ENCODE results near the gene ABHD18. TPM values are rescaled to one million over a fixed set of nuclear protein-coding genes. Genes with fewer than 3 reads are reported as not detected.

Gene ABHD18
- total RNA-seq, 2 donors from 2014 or later = 18.6 to 20.8 TPM

GRCh38 chr4:127997534-127998388 is 32.6 kb downstream of the ABHD18 start:
- Histone ChIP-seq H3K4me3 (no peak overlapping the region), H3K9ac (ENCODE audit: low read depth in 2 of 2, low read length in 2 of 2) (no peak overlapping the region), H3K27ac (no peak overlapping the region), H3K9me3 (no peaks in the 10 kb centered on the region), H3K4me1 (no peaks in the 10 kb centered on the region), H3K27me3 (no peaks in the 10 kb centered on the region), H3K36me3 (no peaks in the 10 kb centered on the region)
- no peak for DNase-seq
- intact Hi-C loops (cut with DNase I) = no loop called here
- TF ChIP-seq CTCF (IDR thresholded peaks at IDR 0.05) = no peak

- Histone ChIP-seq H3K9ac (ENCODE audit: low read depth in 2 of 2, low read length in 2 of 2) (no peak overlapping the region), H3K36me3 (no peaks in the 10 kb centered on the region), H3K4me1 (no peaks in the 10 kb centered on the region), H3K9me3 (no peaks in the 10 kb centered on the region), H3K27me3 (no peaks in the 10 kb centered on the region), H3K4me3 (no peak overlapping the region), H3K27ac (no peak overlapping the region)
- TF ChIP-seq CTCF (IDR thresholded peaks at IDR 0.05) = no peak
- DNase-seq = no peak
- intact Hi-C loops (cut with DNase I) = no loop called here
These were observed 41.4 kb downstream of the ABHD18 start for GRCh38 chr4:128006592-128006991.

GRCh38 chr4:128009428-128009827 is 44.2 kb downstream of the ABHD18 start:
- H3K9ac ChIP-seq (ENCODE audit: low read depth in 2 of 2, low read length in 2 of 2) = no peak overlapping the region
- H3K36me3 ChIP-seq = no peaks in the 10 kb centered on the region
- H3K9me3 ChIP-seq = no peaks in the 10 kb centered on the region
- intact Hi-C loops (cut with DNase I) = no loop called here
- H3K27me3 ChIP-seq = no peaks in the 10 kb centered on the region
- TF ChIP-seq CTCF (IDR thresholded peaks at IDR 0.05) = no peak
- H3K4me1 ChIP-seq = no peaks in the 10 kb centered on the region
- H3K4me3 ChIP-seq = no peak overlapping the region
- DNase-seq = no peak
- H3K27ac ChIP-seq = no peak overlapping the region

GRCh38 chr4:128025319-128025718 is 60.1 kb downstream of the ABHD18 start:
- Histone ChIP-seq H3K36me3 (peaks cover 7% of the 10 kb centered on the region), H3K9me3 (no peaks in the 10 kb centered on the region), H3K27ac (no peak overlapping the region), H3K4me3 (no peak overlapping the region), H3K9ac (ENCODE audit: low read depth in 2 of 2, low read length in 2 of 2) (no peak overlapping the region), H3K27me3 (no peaks in the 10 kb centered on the region), H3K4me1 (no peaks in the 10 kb centered on the region)
- no peak for DNase-seq
- intact Hi-C loops (cut with DNase I) = no loop called here
- no peak for TF ChIP-seq CTCF (IDR thresholded peaks at IDR 0.05)

- DNase-seq = no peak
- Histone ChIP-seq H3K9ac (ENCODE audit: low read depth in 2 of 2, low read length in 2 of 2) (no peak overlapping the region), H3K4me1 (no peaks in the 10 kb centered on the region), H3K36me3 (no peaks in the 10 kb centered on the region), H3K27ac (no peak overlapping the region), H3K27me3 (no peaks in the 10 kb centered on the region), H3K4me3 (no peak overlapping the region), H3K9me3 (no peaks in the 10 kb centered on the region)
- intact Hi-C loops (cut with DNase I) = no loop called here
- no peak for TF ChIP-seq CTCF (IDR thresholded peaks at IDR 0.05)
These were observed 64.7 kb downstream of the ABHD18 start for GRCh38 chr4:128029907-128030306.
